WTC11 (cell line): ENCODE measurements around the gene CACNA1A. TPM values are rescaled to one million over a fixed set of nuclear protein-coding genes. Genes with fewer than 3 reads are reported as not detected.

ENCODE experiments used
- ATF6 ChIP-seq: sonication (generic); formaldehyde crosslinking; IDR thresholded peaks from 2 replicates; pipeline ENCODE4 v1.8.1; 2023; ENCODE audit warnings: mild to moderate bottlenecking, missing genetic modification reagents
- E2F1 ChIP-seq: sonication (generic); formaldehyde crosslinking; IDR thresholded peaks from 2 replicates; pipeline ENCODE4 v1.8.0; 2022; ENCODE audit warnings: mild to moderate bottlenecking, missing genetic modification reagents
- FOXJ3 ChIP-seq: sonication (generic); formaldehyde crosslinking; IDR thresholded peaks from 2 replicates; pipeline ENCODE4 v1.9.0; 2021; ENCODE audit warnings: missing genetic modification reagents, mild to moderate bottlenecking, borderline replicate concordance
- FOXK1 ChIP-seq: sonication (generic); formaldehyde crosslinking; IDR thresholded peaks from 2 replicates; pipeline ENCODE4 v1.8.0; 2022; ENCODE audit warnings: mild to moderate bottlenecking, moderate library complexity, missing genetic modification reagents
- GABPB1 ChIP-seq: sonication (generic); formaldehyde crosslinking; IDR thresholded peaks from 2 replicates; pipeline ENCODE4 v1.8.1; 2023; ENCODE audit warnings: mild to moderate bottlenecking, missing genetic modification reagents
- KAT7 ChIP-seq: sonication (generic); formaldehyde crosslinking; IDR thresholded peaks from 2 replicates; pipeline ENCODE4 v1.8.1; 2023; ENCODE audit warnings: missing genetic modification reagents, mild to moderate bottlenecking, borderline replicate concordance
- PRDM15 ChIP-seq: sonication (generic); formaldehyde crosslinking; IDR thresholded peaks from 2 replicates; pipeline ENCODE4 v1.8.0; 2022; ENCODE audit warnings: missing genetic modification reagents
- SMAD3 ChIP-seq: sonication (generic); formaldehyde crosslinking; IDR thresholded peaks from 2 replicates; pipeline ENCODE4 v1.8.0; 2022; ENCODE audit warnings: missing genetic modification reagents, mild to moderate bottlenecking, borderline replicate concordance
- STAT6 ChIP-seq: sonication (generic); formaldehyde crosslinking; conservative IDR thresholded peaks from 2 replicates; pipeline ENCODE4 v1.8.1; 2023; ENCODE audit warnings: mild to moderate bottlenecking, low read depth, missing genetic modification reagents, moderate library complexity
- ZNF232 ChIP-seq: sonication (generic); formaldehyde crosslinking; IDR thresholded peaks from 2 replicates; pipeline ENCODE4 v1.8.0; 2022; ENCODE audit warnings: mild to moderate bottlenecking, missing genetic modification reagents
- ZNF425 ChIP-seq: fragments of 250-450 bp; sonication (Bioruptor Pico); conservative IDR thresholded peaks from 2 replicates; pipeline ENCODE4 v1.9.0; 2021; ENCODE audit warnings: mild to moderate bottlenecking
- total RNA-seq: library from RNA; stranded (reverse); gene quantifications from 3 replicates; pipeline ENCODE4 v1.2.3, GENCODE V29; 2021

Gene CACNA1A
- total RNA-seq, 1 experiment from 2014 or later, result 28.9 TPM

GRCh38 chr19:13286195-13286985 is 219.9 kb downstream of the CACNA1A start (continued):
- no peak for TF ChIP-seq STAT6 (CRISPR knock-in tag)
- TF ChIP-seq ZNF232, result no peak
- no peak for TF ChIP-seq ATF6 (CRISPR knock-in tag)
- TF ChIP-seq FOXJ3, result no peak
- no peak for TF ChIP-seq GABPB1 (CRISPR knock-in tag)
- TF ChIP-seq ZNF425 (CRISPR knock-in tag), result no peak
- no peak for TF ChIP-seq FOXK1 (CRISPR knock-in tag)
- TF ChIP-seq KAT7, result no peak
- TF ChIP-seq SMAD3, result no peak
- TF ChIP-seq PRDM15 (CRISPR knock-in tag), result no peak
- TF ChIP-seq E2F1 (CRISPR knock-in tag), result no peak
- TF ChIP-seq, all 79 proteins: peak for 0
